ENCODE data around the gene URI1.

URI1 gene

GRCh38 chr19:30049226-30049625, 107.2 kb downstream of the URI1 start:
- no peak overlapping the region for H3K27ac ChIP-seq (ENCODE audit: low read depth, low read length, poor library complexity, severe bottlenecking)
- H2AFZ ChIP-seq (ENCODE audit: low read length), result no peak overlapping the region
- no peak overlapping the region for H3K9ac ChIP-seq (ENCODE audit: low read length)
- H3K4me1 ChIP-seq (ENCODE audit: insufficient read depth, low read length, severe bottlenecking), result no peaks in the 10 kb centered on the region
- no peaks in the 10 kb centered on the region for H3F3A ChIP-seq (ENCODE audit: insufficient read depth, low read length)
- no peaks in the 10 kb centered on the region for H3K79me2 ChIP-seq (ENCODE audit: insufficient read depth, low read length)
- no peak overlapping the region for H3K4me3 ChIP-seq (ENCODE audit: low read depth, low read length, poor library complexity, severe bottlenecking)
- no peaks in the 10 kb centered on the region for H3K27me3 ChIP-seq (ENCODE audit: insufficient read depth, low read length)
- TF ChIP-seq EZH2 (IDR thresholded peaks at IDR 0.05; ENCODE audit: borderline replicate concordance, low read length), result no peak
- no peak for TF ChIP-seq CTCF (IDR thresholded peaks at IDR 0.05; ENCODE audit: low read length)
- H3K9me3 ChIP-seq (ENCODE audit: low read length), result no peaks in the 10 kb centered on the region
- no peak overlapping the region for H3K4me2 ChIP-seq (ENCODE audit: low read length)
- no peaks in the 10 kb centered on the region for H4K20me1 ChIP-seq (ENCODE audit: insufficient read depth, low read length)
- no peaks in the 10 kb centered on the region for H3K36me3 ChIP-seq (ENCODE audit: insufficient read depth, low read length)
- no peaks in the 10 kb centered on the region for H3K9me2 ChIP-seq (ENCODE audit: low read depth, low read length)

- TF ChIP-seq EZH2 (IDR thresholded peaks at IDR 0.05; ENCODE audit: borderline replicate concordance, low read length) (no peak), CTCF (IDR thresholded peaks at IDR 0.05; ENCODE audit: low read length) (no peak)
These were observed 108.0 kb downstream of the URI1 start for GRCh38 chr19:30049846-30050667.

GRCh38 chr19:30052122-30053075, 110.4 kb downstream of the URI1 start:
- TF ChIP-seq EZH2 (IDR thresholded peaks at IDR 0.05; ENCODE audit: borderline replicate concordance, low read length) (no peak), CTCF (IDR thresholded peaks at IDR 0.05; ENCODE audit: low read length) (no peak)

More at GRCh38 chr19:30049846-30050667, 108.0 kb downstream of the URI1 start:
- no peak overlapping the region for H3K27ac ChIP-seq (ENCODE audit: low read depth, low read length, poor library complexity, severe bottlenecking)
- no peak overlapping the region for H2AFZ ChIP-seq (ENCODE audit: low read length)
- H3K9ac ChIP-seq (ENCODE audit: low read length), result no peak overlapping the region
- no peak overlapping the region for H3K4me2 ChIP-seq (ENCODE audit: low read length)
- no peaks in the 10 kb centered on the region for H3K27me3 ChIP-seq (ENCODE audit: insufficient read depth, low read length)
- no peaks in the 10 kb centered on the region for H3K9me2 ChIP-seq (ENCODE audit: low read depth, low read length)
- no peaks in the 10 kb centered on the region for H4K20me1 ChIP-seq (ENCODE audit: insufficient read depth, low read length)
- no peaks in the 10 kb centered on the region for H3K79me2 ChIP-seq (ENCODE audit: insufficient read depth, low read length)
- H3K4me1 ChIP-seq (ENCODE audit: insufficient read depth, low read length, severe bottlenecking), result no peaks in the 10 kb centered on the region
- no peaks in the 10 kb centered on the region for H3K36me3 ChIP-seq (ENCODE audit: insufficient read depth, low read length)
- H3K4me3 ChIP-seq (ENCODE audit: low read depth, low read length, poor library complexity, severe bottlenecking), result no peak overlapping the region
- no peaks in the 10 kb centered on the region for H3F3A ChIP-seq (ENCODE audit: insufficient read depth, low read length)
- no peaks in the 10 kb centered on the region for H3K9me3 ChIP-seq (ENCODE audit: low read length)

More at GRCh38 chr19:30052122-30053075, 110.4 kb downstream of the URI1 start:
- H3K9me3 ChIP-seq (ENCODE audit: low read length), result no peaks in the 10 kb centered on the region
- no peaks in the 10 kb centered on the region for H4K20me1 ChIP-seq (ENCODE audit: insufficient read depth, low read length)
- H3K27ac ChIP-seq (ENCODE audit: low read depth, low read length, poor library complexity, severe bottlenecking), result no peak overlapping the region
- H3F3A ChIP-seq (ENCODE audit: insufficient read depth, low read length), result no peaks in the 10 kb centered on the region
- no peaks in the 10 kb centered on the region for H3K79me2 ChIP-seq (ENCODE audit: insufficient read depth, low read length)
- no peaks in the 10 kb centered on the region for H3K4me1 ChIP-seq (ENCODE audit: insufficient read depth, low read length, severe bottlenecking)
- no peak overlapping the region for H3K4me2 ChIP-seq (ENCODE audit: low read length)
- no peaks in the 10 kb centered on the region for H3K9me2 ChIP-seq (ENCODE audit: low read depth, low read length)
- H3K36me3 ChIP-seq (ENCODE audit: insufficient read depth, low read length), result no peaks in the 10 kb centered on the region
- no peaks in the 10 kb centered on the region for H3K27me3 ChIP-seq (ENCODE audit: insufficient read depth, low read length)
- H3K4me3 ChIP-seq (ENCODE audit: low read depth, low read length, poor library complexity, severe bottlenecking), result no peak overlapping the region
- H2AFZ ChIP-seq (ENCODE audit: low read length), result no peak overlapping the region
- no peak overlapping the region for H3K9ac ChIP-seq (ENCODE audit: low read length)
